GM21723 (cell line): Measurements from ENCODE around the gene GRID2.
"Not testable (repeated sequence)": the region's sequence is repeated elsewhere in the genome, so short reads cannot be mapped to it uniquely, and the experiment has no call there.

ENCODE experiments used
- ATAC-seq: cut with Tn5 transposase; IDR thresholded peaks from one replicate; pipeline ENCODE4 v1.9.1; 2021; ENCODE audit warnings: mild to moderate bottlenecking, moderate library complexity; ENCODE audit not compliant: unreplicated experiment

GRID2 gene

DNA sequence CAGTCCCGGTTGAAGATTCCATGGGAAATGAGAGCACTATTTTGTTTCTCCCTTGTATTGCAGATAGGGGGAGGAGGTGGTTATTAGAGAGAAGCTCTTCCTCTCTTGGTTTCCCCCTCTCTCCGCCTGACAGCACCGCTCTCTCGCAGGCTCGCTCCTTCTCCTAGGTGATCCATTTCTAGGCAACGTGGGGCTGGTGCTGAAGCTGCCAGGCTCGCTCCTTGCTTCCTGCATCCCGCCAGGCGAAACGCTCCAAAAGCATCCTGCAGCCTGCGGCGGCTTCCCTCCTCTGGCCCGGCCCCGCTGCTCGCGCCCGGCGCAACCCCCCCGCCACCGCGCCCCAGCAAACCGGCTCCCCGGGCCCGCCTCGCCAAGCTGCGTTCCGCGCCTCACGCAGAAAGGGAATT is at the start of gene GRID2:
Gene GRID2 (plus strand): TSS at position 346 of the 407 bp plus-strand sequence.
- ATAC-seq, result no peak

DNA sequence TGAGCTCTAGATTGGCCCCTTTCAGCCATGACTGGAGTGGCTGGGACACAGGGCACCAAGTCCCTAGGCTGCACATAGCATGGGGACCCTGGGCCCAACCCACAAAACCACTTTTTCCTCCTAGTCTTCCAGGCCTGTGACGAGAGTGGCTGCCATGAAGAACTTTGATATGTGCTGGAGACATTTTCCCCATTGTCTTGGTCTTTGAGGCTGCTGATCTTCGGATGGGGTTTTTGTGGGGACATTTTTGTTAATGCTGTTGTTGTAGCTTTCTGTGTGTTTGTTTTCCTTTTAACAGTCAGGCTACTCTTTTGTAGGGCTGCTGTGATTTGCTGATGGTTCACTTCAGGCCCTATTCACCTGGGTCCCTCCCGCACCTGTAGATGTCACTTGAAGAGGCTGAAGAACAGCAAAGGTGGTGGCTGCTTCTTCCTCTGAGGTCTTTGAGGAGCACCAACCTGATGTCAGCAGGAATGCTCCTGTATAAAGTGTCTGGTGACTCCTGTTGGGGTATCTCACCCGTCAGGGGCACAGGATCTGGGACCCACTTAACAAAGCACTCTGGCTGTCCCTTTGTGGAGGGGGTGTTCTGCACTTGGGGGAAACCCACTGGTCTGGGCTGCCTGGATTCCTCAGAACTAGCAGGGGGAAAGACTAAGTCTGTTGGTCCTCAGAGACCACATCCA is 49.6 kb upstream of the GRID2 start:
- no peak for ATAC-seq

DNA sequence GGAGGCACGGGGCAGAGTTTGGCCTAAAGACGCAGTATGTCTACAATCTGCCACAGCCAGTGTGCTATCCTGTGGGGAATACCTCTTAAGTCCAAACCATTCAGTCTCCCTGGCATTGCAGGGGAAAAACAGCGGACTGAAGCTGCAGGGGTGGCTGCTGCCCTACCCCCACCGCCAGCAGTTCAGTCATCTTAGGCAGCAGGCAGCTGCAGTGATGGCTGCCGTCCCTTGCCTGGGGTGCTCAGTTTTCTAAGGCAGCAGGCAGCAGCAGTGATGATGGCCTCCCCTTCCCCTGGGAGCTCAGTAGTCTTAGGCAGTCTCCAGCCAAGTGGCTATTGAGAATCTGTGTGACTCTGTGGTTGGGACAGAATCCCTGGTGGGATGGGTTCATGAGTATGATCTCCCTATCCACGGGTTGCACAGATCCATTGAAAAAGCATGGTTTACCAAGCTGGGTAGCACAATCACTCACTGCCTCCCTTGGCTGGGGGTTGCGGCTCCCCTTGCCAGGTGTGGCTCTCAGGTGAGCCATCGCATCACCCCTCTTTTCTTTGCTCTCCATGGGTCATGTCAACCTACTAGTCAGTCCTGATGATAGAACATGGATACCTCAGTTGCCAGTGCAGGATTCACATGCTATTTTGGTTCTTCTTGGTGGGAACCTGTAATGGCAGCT is 48.9 kb upstream of the GRID2 start:
- no peak for ATAC-seq

- ATAC-seq, result no peak
Measured at GRCh38 chr4:92255920-92256244, 47.9 kb upstream of the GRID2 start.

DNA sequence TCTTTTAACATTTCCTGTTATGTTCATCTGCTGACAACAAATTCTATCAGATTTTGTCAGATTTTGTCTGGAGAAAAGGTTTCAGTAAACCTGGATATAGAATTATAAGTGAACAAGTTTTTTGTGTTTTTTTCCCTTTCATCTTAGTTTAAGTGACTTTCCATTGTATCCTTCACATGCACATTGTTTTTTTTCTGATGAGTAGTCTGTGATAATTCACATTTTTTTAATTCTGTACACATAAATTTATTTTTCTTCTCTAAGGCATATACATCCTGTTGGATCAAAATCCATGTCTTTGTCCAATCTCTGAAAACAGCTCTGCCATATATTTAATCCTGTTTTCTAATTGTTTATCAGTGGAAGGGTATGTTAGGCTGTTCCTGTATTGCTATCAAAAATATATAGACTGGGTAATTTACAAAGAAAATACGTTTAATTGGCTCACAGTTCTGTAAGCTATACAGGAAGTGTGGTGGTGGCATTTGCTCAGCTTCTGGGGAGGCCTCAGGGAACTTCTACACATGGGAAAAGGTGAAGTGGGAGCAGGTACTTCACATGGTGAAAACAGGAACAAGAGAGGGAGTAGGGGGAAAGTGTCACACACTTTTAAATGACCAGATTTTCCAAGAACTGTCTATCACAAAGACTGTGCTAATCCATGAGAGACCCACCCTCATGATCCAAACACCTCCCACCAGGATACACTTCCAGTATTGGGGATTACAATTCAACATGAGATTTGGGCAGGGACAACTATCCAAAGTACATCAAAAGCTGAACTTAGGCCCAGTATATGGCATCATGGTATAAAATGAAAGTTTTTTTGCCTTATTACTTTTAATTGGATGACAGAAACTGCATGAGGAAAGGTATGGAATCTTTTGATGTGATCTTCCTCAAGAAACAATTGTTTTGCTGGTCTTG is 45.6 kb upstream of the GRID2 start:
- ATAC-seq, result no peak

- ATAC-seq, result no peak
Measured at GRCh38 chr4:92261256-92261655, 42.5 kb upstream of the GRID2 start.

GRCh38 chr4:92262371-92262770 is 41.4 kb upstream of the GRID2 start:
- ATAC-seq, result no peak

GRCh38 chr4:92263010-92263409 is 40.8 kb upstream of the GRID2 start:
- no peak for ATAC-seq

- ATAC-seq, result no peak
Measured at GRCh38 chr4:92263575-92263974, 40.2 kb upstream of the GRID2 start.

DNA sequence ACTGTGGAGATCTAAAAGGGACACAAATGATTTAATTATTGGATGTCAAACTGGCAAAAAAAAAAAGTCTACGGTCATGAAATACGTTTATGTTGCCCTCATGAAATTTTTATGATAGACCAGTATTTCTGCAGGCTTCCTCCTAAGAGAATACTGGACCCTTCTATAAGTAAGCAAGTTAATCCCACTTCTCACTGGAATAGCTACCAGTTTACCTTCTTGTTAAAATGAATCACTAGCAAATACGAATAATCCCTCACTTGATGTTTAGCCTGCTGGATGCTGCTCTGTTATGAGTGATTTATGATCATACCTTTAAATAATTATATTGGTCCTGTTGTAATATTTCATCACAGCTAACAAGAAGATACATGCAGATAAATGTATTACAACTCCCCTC is 39.6 kb upstream of the GRID2 start:
- ATAC-seq, result no peak

- no peak for ATAC-seq
Measured at GRCh38 chr4:92265021-92265420, 38.7 kb upstream of the GRID2 start.

GRCh38 chr4:92265798-92266197 is 38.0 kb upstream of the GRID2 start:
- ATAC-seq, result no peak

DNA sequence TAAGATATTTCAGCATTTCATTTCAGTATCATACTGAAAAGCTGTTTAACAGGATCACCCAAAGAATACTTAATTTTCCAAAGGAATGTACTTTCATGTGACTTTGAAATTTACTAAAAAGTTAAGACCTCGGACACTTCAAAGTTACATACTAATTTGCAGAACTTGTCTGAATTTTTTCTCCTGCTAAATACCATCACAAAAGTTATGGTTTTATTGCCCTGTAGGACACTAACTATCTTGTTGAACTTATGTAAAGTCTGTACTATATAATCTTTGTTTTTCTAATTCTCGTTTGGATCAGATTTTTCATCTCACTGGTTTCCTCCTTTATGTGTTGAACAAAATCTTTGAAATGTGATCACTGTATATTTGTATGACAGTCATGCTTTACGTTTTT is 37.2 kb upstream of the GRID2 start:
- no peak for ATAC-seq

DNA sequence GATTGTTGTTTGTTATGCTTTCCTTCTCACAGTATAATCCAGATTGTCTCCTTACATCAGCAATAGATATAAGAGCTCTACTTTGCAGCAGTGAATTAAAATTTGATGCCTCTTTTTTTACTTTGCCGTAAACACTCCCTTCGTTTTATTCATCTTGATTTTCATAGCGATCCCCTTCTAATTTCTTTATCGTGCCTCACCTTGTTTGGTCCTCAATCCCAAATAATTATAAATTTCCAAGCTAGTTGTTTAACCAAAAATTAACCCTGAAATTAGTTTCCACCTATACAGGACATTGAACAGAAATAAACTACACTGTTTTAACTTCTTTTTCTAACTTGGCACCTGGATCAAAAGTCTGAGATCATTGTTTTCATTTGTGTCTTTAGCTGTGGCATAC is 35.1 kb upstream of the GRID2 start:
- no peak for ATAC-seq

- no peak for ATAC-seq
Measured at GRCh38 chr4:92270908-92271307, 32.9 kb upstream of the GRID2 start.

DNA sequence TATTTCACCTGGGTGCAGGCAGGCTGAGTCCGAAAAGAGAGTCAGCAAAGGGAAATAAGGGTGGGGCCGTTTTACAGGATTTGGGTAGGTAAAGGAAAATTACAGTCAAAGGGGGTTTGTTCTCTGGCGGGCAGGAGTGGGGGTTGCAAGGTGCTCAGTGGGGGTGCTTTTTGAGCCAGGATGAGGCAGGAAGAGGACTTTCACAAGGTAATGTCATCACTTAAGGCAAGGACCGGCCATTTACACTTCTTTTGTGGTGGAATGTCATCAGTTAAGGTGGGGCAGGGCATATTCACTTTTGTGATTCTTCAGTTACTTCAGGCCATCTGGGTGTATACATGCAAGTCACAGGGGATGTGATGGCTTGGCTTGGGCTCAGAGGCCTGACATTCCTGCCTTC is 32.2 kb upstream of the GRID2 start:
- ATAC-seq, result not testable (repeated sequence)

DNA sequence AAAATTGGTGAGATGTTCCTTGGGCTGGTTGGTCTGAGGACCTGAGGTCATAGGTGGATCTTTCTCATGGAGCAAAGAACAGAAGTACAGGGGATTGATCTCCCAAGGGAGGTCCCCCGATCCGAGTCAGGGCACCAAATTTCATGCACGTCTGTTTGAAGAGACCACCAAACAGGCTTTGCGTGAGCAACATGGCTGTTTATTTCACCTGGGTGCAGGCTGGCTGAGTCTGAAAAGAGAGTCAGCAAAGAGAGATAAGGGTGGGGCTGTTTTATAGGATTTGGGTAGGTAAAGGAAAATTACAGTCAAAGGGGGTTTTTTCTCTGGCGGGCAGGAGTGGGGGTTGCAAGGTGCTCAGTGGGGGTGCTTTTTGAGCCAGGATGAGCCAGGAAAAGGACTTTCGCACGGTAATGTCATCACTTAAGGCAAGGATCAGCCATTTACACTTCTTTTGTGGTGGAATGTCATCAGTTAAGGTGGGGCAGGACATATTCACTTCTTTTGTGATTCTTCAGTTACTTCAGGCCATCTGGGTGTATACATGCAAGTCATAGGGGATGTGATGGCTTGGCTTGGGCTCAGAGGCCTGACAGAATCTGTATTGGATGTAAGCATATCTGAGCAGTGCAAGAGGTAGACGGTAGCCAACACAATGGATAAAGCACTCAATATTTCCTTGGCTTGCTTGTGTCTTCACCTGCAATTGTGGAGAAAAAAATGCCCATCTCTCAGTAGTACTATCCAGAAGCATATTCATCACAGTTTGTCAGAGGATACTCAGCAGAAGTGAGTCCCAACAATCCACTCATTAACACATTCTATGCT is 26.5 kb upstream of the GRID2 start:
- not testable (repeated sequence) for ATAC-seq

DNA sequence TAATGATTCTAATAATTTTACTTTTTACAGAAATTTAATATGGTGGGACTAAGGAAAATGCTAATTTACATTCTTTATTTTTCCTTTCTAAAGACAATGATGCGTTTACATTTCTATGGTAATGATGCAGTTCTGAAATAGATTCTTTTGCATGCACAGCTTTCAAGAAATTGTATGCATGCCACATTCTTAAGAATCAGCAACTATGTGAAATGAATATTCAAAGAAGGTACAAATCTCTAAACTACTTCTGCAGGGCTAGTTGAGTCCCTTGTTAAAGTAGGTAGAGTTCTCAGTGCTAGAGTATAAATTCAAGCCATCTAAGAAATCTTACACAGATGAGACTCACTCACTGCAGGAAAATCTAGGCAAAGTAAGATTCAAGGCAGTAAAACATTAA is 24.5 kb upstream of the GRID2 start:
- ATAC-seq, result no peak

DNA sequence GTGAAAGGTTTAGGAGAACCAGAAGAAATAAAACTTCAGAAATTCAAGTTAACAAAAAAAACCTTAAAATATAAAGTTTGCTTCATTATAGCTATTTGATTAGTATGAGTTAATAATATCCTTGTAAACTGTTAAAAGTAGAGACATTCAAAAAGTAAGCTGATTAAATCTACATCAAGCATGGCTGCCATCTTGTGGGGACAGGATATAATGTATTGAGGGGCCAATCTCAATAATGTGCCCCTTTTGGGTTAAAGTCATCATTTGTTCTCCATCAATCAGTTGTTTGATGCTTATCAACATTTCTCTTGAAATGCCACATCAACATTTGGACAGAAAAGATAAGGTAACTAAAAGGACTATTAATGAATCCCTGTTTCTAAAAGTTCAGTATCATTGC is 4.6 kb upstream of the GRID2 start:
- ATAC-seq, result no peak

- no peak for ATAC-seq
Measured at GRCh38 chr4:92304121-92304520, 355 bp downstream of the GRID2 start.

DNA sequence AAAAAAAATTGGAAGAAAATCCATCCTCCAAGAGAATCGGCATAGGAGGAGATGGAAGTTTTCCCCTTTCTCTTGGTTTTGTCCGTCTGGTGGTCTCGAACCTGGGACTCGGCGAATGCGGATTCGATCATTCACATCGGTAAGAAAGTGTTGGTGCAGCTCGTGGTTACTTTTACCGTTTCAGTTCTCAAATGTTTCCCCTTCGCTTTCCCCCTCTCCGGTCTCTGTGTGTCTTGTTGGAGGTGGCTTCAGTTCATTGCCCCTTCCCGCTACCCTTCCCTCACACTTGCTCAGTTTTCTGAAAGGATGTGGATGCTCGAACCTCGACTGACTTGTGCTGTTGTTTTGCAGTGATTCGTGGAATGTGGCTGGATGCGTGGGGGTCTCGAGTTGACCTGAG is 840 bp downstream of the GRID2 start:
- ATAC-seq, result no peak
